OCI-LY3 (cell line): ENCODE measurements around the gene CC2D2A.

Experiments
- H2AFZ ChIP-seq: fragments of 200-600, 300-600 bp; shearing (Covaris generic); 2 replicates; pipeline ENCODE4 v1.6.0; 2014; ENCODE audit warnings: antibody characterized with exemption, low read depth, low read length
- H3K27ac ChIP-seq: fragments of 200-600, 300-600 bp; sonication (generic); 2 replicates; pipeline ENCODE4 v1.5.1; 2014; ENCODE audit warnings: mild to moderate bottlenecking, low read length, moderate library complexity, mixed read lengths
- H3K27me3 ChIP-seq: fragments of 200-600, 300-600 bp; sonication (generic); 2 replicates; pipeline ENCODE4 v1.6.1; 2014; ENCODE audit warnings: low read depth, low read length, mixed read lengths
- H3K36me3 ChIP-seq: fragments of 200-600, 300-600 bp; sonication (generic); replicated peaks from 2 replicates; pipeline ENCODE3; 2014; ENCODE audit warnings: low read depth, low read length, mixed read lengths
- H3K4me1 ChIP-seq: fragments of 300-600, 200-600 bp; sonication (generic); 2 replicates; pipeline ENCODE4 v1.6.1; 2014; ENCODE audit warnings: low read length, mixed read lengths
- H3K4me2 ChIP-seq: fragments of 200-600, 300-600 bp; sonication (generic); 2 replicates; pipeline ENCODE4 v1.6.1; 2014; ENCODE audit warnings: low read length, mixed read lengths
- H3K4me3 ChIP-seq: fragments of 300-600, 200-600 bp; sonication (generic); 2 replicates; pipeline ENCODE4 v1.5.1; 2014; ENCODE audit warnings: antibody characterized with exemption, mild to moderate bottlenecking, low read length, moderate library complexity
- H3K79me2 ChIP-seq: fragments of 300-600, 200-600 bp; shearing (Covaris generic); 2 replicates; pipeline ENCODE4 v1.6.1; 2014; ENCODE audit warnings: mild to moderate bottlenecking, low read length, mixed read lengths
- H3K9ac ChIP-seq: fragments of 300-600, 200-600 bp; shearing (Covaris generic); 2 replicates; pipeline ENCODE4 v1.6.0; 2014; ENCODE audit warnings: mild to moderate bottlenecking, low read length, moderate library complexity
- H3K9me3 ChIP-seq: fragments of 200-600, 300-600 bp; shearing (Covaris generic); 2 replicates; pipeline ENCODE4 v1.6.1; 2014; ENCODE audit warnings: low read length, mixed read lengths; ENCODE audit not compliant: insufficient read depth
- H4K20me1 ChIP-seq: fragments of 200-600, 300-600 bp; sonication (generic); 2 replicates; pipeline ENCODE4 v1.6.1; 2016; ENCODE audit warnings: low read length, mixed read lengths; ENCODE audit not compliant: insufficient read depth
- CTCF ChIP-seq: fragments of 200-600, 300-600 bp; sonication (generic); IDR thresholded peaks from 2 replicates; pipeline ENCODE4 v1.5.1; 2014; ENCODE audit warnings: antibody characterized with exemption, low read length, low read depth
- EZH2phosphoT487 ChIP-seq: fragments of 200-600 bp; shearing (Covaris generic); IDR thresholded peaks from 2 replicates; pipeline ENCODE4 v1.6.1; 2018; ENCODE audit warnings: antibody characterized with exemption, mixed run types, low read depth

CC2D2A gene

GRCh38 chr4:15556511-15557092 is 86.9 kb downstream of the CC2D2A start:
- H3K4me1 ChIP-seq: peaks cover 6% of the 10 kb centered on the region
- H3K4me2 ChIP-seq: no peak overlapping the region
- H3K9ac ChIP-seq: no peak overlapping the region
- H3K4me3 ChIP-seq: no peak overlapping the region
- H3K36me3 ChIP-seq: no peaks in the 10 kb centered on the region
- H4K20me1 ChIP-seq: no peaks in the 10 kb centered on the region
- no peak for TF ChIP-seq CTCF
- TF ChIP-seq EZH2phosphoT487: no peak
- H3K27ac ChIP-seq: no peak overlapping the region
- H3K9me3 ChIP-seq: no peaks in the 10 kb centered on the region
- H2AFZ ChIP-seq: no peak overlapping the region
- H3K79me2 ChIP-seq: no peaks in the 10 kb centered on the region
- H3K27me3 ChIP-seq: no peaks in the 10 kb centered on the region

- Histone ChIP-seq H2AFZ (no peak overlapping the region), H3K4me2 (no peak overlapping the region), H3K4me1 (peaks cover 6% of the 10 kb centered on the region), H3K9ac (no peak overlapping the region), H3K27ac (no peak overlapping the region), H4K20me1 (no peaks in the 10 kb centered on the region), H3K27me3 (no peaks in the 10 kb centered on the region), H3K79me2 (no peaks in the 10 kb centered on the region), H3K9me3 (no peaks in the 10 kb centered on the region), H3K36me3 (no peaks in the 10 kb centered on the region), H3K4me3 (no peak overlapping the region)
- TF ChIP-seq CTCF (no peak), EZH2phosphoT487 (no peak)
Measured at GRCh38 chr4:15557786-15558550, 88.3 kb downstream of the CC2D2A start.

- Histone ChIP-seq H4K20me1 (no peaks in the 10 kb centered on the region), H3K27ac (no peak overlapping the region), H3K4me2 (no peak overlapping the region), H3K79me2 (no peaks in the 10 kb centered on the region), H3K9ac (no peak overlapping the region), H3K4me3 (no peak overlapping the region), H3K4me1 (peaks cover 6% of the 10 kb centered on the region), H3K9me3 (no peaks in the 10 kb centered on the region), H3K36me3 (no peaks in the 10 kb centered on the region), H2AFZ (no peak overlapping the region), H3K27me3 (no peaks in the 10 kb centered on the region)
- no peak for TF ChIP-seq CTCF
- no peak for TF ChIP-seq EZH2phosphoT487
Measured at GRCh38 chr4:15558561-15558960, 88.9 kb downstream of the CC2D2A start.

GRCh38 chr4:15562114-15562513 is 92.4 kb downstream of the CC2D2A start:
- no peak for TF ChIP-seq EZH2phosphoT487
- no peak for TF ChIP-seq CTCF
- H3K27me3 ChIP-seq: no peaks in the 10 kb centered on the region

More at GRCh38 chr4:15562114-15562513, 92.4 kb downstream of the CC2D2A start:
- Histone ChIP-seq H3K9me3 (no peaks in the 10 kb centered on the region), H3K36me3 (no peaks in the 10 kb centered on the region), H3K4me2 (no peak overlapping the region), H2AFZ (no peak overlapping the region), H3K4me3 (no peak overlapping the region), H3K27ac (no peak overlapping the region), H3K79me2 (no peaks in the 10 kb centered on the region), H3K4me1 (peaks cover 6% of the 10 kb centered on the region), H3K9ac (no peak overlapping the region), H4K20me1 (no peaks in the 10 kb centered on the region)
